Suprapubic skin (tissue), 4 donors: ENCODE measurements around the gene C1S. TPM values are rescaled to one million over a fixed set of nuclear protein-coding genes. Genes with fewer than 3 reads are reported as not detected.

ENCODE experiments used
- DNase-seq, 2 donors: peaks; one replicate each; pipeline ENCODE4 v3.0.0-alpha.2; 2019; ENCODE audit warnings: low spot score in 2 of 2
- H3K27ac ChIP-seq: fragments of 200-600 bp; sonication (generic); one replicate; pipeline ENCODE4 v1.5.1; 2019
- H3K27me3 ChIP-seq: fragments of 200-600 bp; sonication (generic); one replicate; pipeline ENCODE4 v1.5.1; 2019
- H3K36me3 ChIP-seq: fragments of 200-600 bp; sonication (generic); one replicate; pipeline ENCODE4 v1.5.1; 2019
- H3K4me1 ChIP-seq: fragments of 200-600 bp; sonication (generic); one replicate; pipeline ENCODE4 v1.5.1; 2019
- H3K4me3 ChIP-seq: fragments of 200-600 bp; sonication (generic); one replicate; pipeline ENCODE4 v1.5.1; 2019; ENCODE audit warnings: mild to moderate bottlenecking
- H3K9me3 ChIP-seq: fragments of 200-600 bp; sonication (generic); one replicate; pipeline ENCODE4 v1.5.1; 2019
- EP300 ChIP-seq: sonication (generic); formaldehyde crosslinking; IDR thresholded peaks from one replicate; pipeline ENCODE4 v1.6.1; 2017; ENCODE audit warnings: antibody characterized with exemption
- POLR2A ChIP-seq, 2 donors: fragments of 450-650 bp; IDR thresholded peaks; one replicate each; pipeline ENCODE4 v1.6.1; 2017; ENCODE audit warnings: antibody characterized with exemption in 2 of 2, mild to moderate bottlenecking in 2 of 2, moderate library complexity in 2 of 2
- POLR2AphosphoS5 ChIP-seq, 3 donors: sonication (generic); formaldehyde crosslinking; IDR thresholded peaks; one replicate each; pipeline ENCODE4 v1.6.1; 2017; ENCODE audit warnings: antibody characterized with exemption in 3 of 3
- WGBS: methylation state at CpG from one replicate; pipeline ENCODE4 v1.1.5; 2018; 5-methylcytosine and 5-hydroxymethylcytosine counted together
- total RNA-seq, 4 donors: library from RNA; depleted of rRNA; stranded (reverse); fragments of >200 nt; gene quantifications; one replicate each; pipeline ENCODE4 v1.1.0, GENCODE V29; 2016
- TF ChIP-seq, protein P1 (sequence below), 2 donors: fragments of 200-600 bp in 1 of 2; fragments of 450-650 bp in 1 of 2; sonication (generic) in 1 of 2; IDR thresholded peaks; one replicate each; pipeline ENCODE4 v1.5.1; 2016 to 2019; ENCODE audit warnings: antibody characterized with exemption in 2 of 2, mild to moderate bottlenecking in 1 of 2, moderate library complexity in 1 of 2

The C1S gene
- total RNA-seq, 4 donors from 2014 or later = 62.6 to 99.6 (median 65.6) TPM

DNA sequence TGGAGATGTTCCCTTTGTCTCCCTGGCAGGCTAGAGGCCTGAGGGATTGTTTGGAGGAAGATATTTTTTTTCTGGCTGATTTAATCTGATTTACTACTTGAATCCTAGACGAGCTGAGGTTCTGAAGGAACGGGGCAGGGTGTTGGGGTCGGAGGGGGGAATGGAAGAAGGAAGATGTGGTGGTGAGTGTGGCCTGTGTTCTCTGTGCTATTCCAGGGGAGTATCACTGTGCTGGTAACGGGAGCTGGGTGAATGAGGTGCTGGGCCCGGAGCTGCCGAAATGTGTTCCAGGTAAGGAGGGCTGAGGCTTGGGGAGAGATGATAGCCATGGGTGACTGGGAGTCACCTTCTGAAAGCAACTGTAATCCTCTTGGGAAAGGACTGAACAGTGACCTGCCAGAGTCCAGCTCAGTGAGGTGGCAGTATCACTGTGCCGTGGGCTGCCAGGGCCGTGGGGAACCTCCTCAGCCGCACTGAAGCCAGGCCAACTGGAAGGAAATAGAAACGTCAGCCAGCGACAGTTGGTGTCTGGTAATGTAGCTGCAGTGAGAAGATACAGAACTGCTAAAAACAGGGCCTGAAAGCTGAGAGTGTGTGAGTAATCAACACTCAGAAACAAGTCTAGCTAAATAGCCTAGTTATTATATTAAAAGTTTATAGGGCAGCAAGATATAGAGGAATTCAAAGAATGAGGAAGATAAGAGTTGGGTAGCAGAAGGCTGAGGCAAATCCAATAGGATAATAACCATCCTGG lies 7.9 kb downstream of the C1S start:
- WGBS = 47% methylated on average over 11 of the region's 11 CpGs
- Histone ChIP-seq H3K36me3 (peaks cover 15% of the 10 kb centered on the region), H3K27me3 (no peaks in the 10 kb centered on the region), H3K4me1 (peaks cover 35% of the 10 kb centered on the region), H3K4me3 (no peak overlapping the region), H3K27ac (peak overlapping the region; percentile 33), H3K9me3 (no peaks in the 10 kb centered on the region)
- no peak for DNase-seq
- no peak for TF ChIP-seq POLR2AphosphoS5 (IDR thresholded peaks at IDR 0.05)

GRCh38 chr12:7068994-7069346 lies 8.5 kb downstream of the C1S start:
- TF ChIP-seq POLR2A (IDR thresholded peaks at IDR 0.05) (no peak), POLR2AphosphoS5 (IDR thresholded peaks at IDR 0.05) (no peak), EP300 (no peak)
- TF ChIP-seq, protein P1, sequence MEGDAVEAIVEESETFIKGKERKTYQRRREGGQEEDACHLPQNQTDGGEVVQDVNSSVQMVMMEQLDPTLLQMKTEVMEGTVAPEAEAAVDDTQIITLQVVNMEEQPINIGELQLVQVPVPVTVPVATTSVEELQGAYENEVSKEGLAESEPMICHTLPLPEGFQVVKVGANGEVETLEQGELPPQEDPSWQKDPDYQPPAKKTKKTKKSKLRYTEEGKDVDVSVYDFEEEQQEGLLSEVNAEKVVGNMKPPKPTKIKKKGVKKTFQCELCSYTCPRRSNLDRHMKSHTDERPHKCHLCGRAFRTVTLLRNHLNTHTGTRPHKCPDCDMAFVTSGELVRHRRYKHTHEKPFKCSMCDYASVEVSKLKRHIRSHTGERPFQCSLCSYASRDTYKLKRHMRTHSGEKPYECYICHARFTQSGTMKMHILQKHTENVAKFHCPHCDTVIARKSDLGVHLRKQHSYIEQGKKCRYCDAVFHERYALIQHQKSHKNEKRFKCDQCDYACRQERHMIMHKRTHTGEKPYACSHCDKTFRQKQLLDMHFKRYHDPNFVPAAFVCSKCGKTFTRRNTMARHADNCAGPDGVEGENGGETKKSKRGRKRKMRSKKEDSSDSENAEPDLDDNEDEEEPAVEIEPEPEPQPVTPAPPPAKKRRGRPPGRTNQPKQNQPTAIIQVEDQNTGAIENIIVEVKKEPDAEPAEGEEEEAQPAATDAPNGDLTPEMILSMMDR (IDR thresholded peaks at IDR 0.05) = no peak
- 45% methylated on average over 2 of the region's 2 CpGs for WGBS
- H3K27me3 ChIP-seq = no peaks in the 10 kb centered on the region
- no peak for DNase-seq
- no peak overlapping the region for H3K4me3 ChIP-seq
- H3K36me3 ChIP-seq = peaks cover 15% of the 10 kb centered on the region
- H3K4me1 ChIP-seq = peaks cover 35% of the 10 kb centered on the region
- peak overlapping the region; percentile 33 for H3K27ac ChIP-seq
- H3K9me3 ChIP-seq = no peaks in the 10 kb centered on the region

DNA sequence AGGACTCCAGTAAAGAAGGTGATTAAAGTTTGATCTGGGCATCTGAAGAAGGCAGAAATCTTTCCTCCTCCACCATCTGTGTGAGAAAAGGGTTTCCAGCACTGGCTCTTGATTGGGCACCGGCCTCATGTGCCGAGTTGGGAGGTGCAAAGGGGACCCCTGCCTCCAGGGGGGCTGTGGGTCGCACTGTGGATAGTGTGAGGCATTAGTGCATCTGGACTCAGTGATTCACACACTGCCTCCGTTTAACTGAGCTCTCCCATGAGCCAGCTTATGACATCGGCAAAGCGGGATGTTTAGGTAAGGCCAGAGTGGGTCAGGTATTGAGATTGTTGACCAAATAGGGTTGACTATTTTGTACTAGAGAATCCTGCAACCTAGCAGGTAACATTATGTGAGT lies 8.9 kb downstream of the C1S start:
- Histone ChIP-seq H3K36me3 (peaks cover 15% of the 10 kb centered on the region), H3K4me3 (no peak overlapping the region), H3K27ac (no peak overlapping the region), H3K4me1 (peaks cover 35% of the 10 kb centered on the region), H3K27me3 (no peaks in the 10 kb centered on the region), H3K9me3 (no peaks in the 10 kb centered on the region)
- TF ChIP-seq, protein P1 (IDR thresholded peaks at IDR 0.05) = no peak
- TF ChIP-seq POLR2AphosphoS5 (IDR thresholded peaks at IDR 0.05) = no peak
- TF ChIP-seq POLR2A (IDR thresholded peaks at IDR 0.05) = no peak
- no peak for TF ChIP-seq EP300
- no peak for DNase-seq
- 88% methylated on average over 6 of the region's 6 CpGs for WGBS

- no peak overlapping the region for H3K27ac ChIP-seq
- peaks cover 15% of the 10 kb centered on the region for H3K36me3 ChIP-seq
- H3K27me3 ChIP-seq = no peaks in the 10 kb centered on the region
- no peaks in the 10 kb centered on the region for H3K9me3 ChIP-seq
- TF ChIP-seq, protein P1 (IDR thresholded peaks at IDR 0.05) = no peak
- TF ChIP-seq POLR2AphosphoS5 (IDR thresholded peaks at IDR 0.05) = no peak
- no peak for TF ChIP-seq POLR2A (IDR thresholded peaks at IDR 0.05)
- no peak for TF ChIP-seq EP300
- DNase-seq = no peak
- peaks cover 20% of the 10 kb centered on the region for H3K4me1 ChIP-seq
- 87% methylated on average over 6 of the region's 6 CpGs for WGBS
- no peak overlapping the region for H3K4me3 ChIP-seq
Observed at GRCh38 chr12:7072035-7072434, 11.5 kb downstream of the C1S start.

GRCh38 chr12:7072554-7072953 lies 12.0 kb downstream of the C1S start:
- Histone ChIP-seq H3K4me1 (peaks cover 14% of the 10 kb centered on the region), H3K4me3 (no peak overlapping the region), H3K27me3 (no peaks in the 10 kb centered on the region), H3K9me3 (no peaks in the 10 kb centered on the region), H3K27ac (no peak overlapping the region), H3K36me3 (peaks cover 15% of the 10 kb centered on the region)
- 90% methylated on average over 6 of the region's 6 CpGs for WGBS
- TF ChIP-seq, protein P1 (IDR thresholded peaks at IDR 0.05) = no peak
- TF ChIP-seq POLR2A (IDR thresholded peaks at IDR 0.05) = no peak
- TF ChIP-seq POLR2AphosphoS5 (IDR thresholded peaks at IDR 0.05) = no peak
- no peak for TF ChIP-seq EP300
- no peak for DNase-seq
